Measurements from ENCODE around the gene KLK6. TPM values are rescaled to one million over a fixed set of nuclear protein-coding genes. Genes with fewer than 3 reads are reported as not detected.

KLK6 gene
- polyA plus RNA-seq, 2 of the 4 experiments (the other 2 are of a cell fraction), result 0.13 TPM; not detected in 1

- no peaks in the 10 kb centered on the region for H3K9me3 ChIP-seq
- WGBS (ENCODE audit: missing lambda C conversion rate), result 41% methylated on average over 5 of the region's 5 CpGs
- H3K4me2 ChIP-seq, result no peak overlapping the region
- FAIRE-seq, result no peak
- no peak for TF ChIP-seq REST (IDR thresholded peaks at IDR 0.05)
- no peak for TF ChIP-seq POLR2AphosphoS2 (conservative IDR thresholded peaks at IDR 0.05; ENCODE audit: low read length)
- TF ChIP-seq CBX2 (IDR thresholded peaks at IDR 0.05; ENCODE audit: borderline replicate concordance, low read depth), result no peak
- no peak for TF ChIP-seq RARB (CRISPR knock-in tag; IDR thresholded peaks at IDR 0.05)
- TF ChIP-seq MAZ (IDR thresholded peaks at IDR 0.05; ENCODE audit: borderline replicate concordance, low read depth, low read length), result no peak
- TF ChIP-seq SREBF2 (IDR thresholded peaks at IDR 0.05), result no peak
- no peak for TF ChIP-seq ESRRA (IDR thresholded peaks at IDR 0.05; ENCODE audit: borderline replicate concordance, low read length)
- no peak for TF ChIP-seq KDM1A (IDR thresholded peaks at IDR 0.05; ENCODE audit: low read depth)
- no peak for TF ChIP-seq CBX8 (IDR thresholded peaks at IDR 0.05)
- TF ChIP-seq PHF8 (IDR thresholded peaks at IDR 0.05; ENCODE audit: borderline replicate concordance, low read depth), result no peak
- no peak for TF ChIP-seq EHF (CRISPR knock-in tag; IDR thresholded peaks at IDR 0.05)
- TF ChIP-seq FOSL2 (IDR thresholded peaks at IDR 0.05), result no peak
- TF ChIP-seq FOSL2 (CRISPR knock-in tag; IDR thresholded peaks at IDR 0.05), result no peak
- no peak for TF ChIP-seq USF2 (IDR thresholded peaks at IDR 0.05)
- no peak for TF ChIP-seq SMC3 (IDR thresholded peaks at IDR 0.05)
- no peak for TF ChIP-seq TFCP2L1 (CRISPR knock-in tag; IDR thresholded peaks at IDR 0.05)
- TF ChIP-seq GATA3 (IDR thresholded peaks at IDR 0.05; ENCODE audit: borderline replicate concordance), result no peak
- TF ChIP-seq MAX (IDR thresholded peaks at IDR 0.05), result no peak
- peak in 1 of 2 experiments; percentile 23; a peak in 1 of 6 replicates for ATAC-seq
- ChIA-PET CTCF (interaction anchor here (0.6 to 13.0 kb wide), 11 partner anchors 29 to 431 kb away, joined by 3 to 75 read pairs (median 3); partner anchors contain the start of gene KLK10), POLR2A (no interaction called here)
- H3K27ac ChIP-seq, result no peak overlapping the region
- peak in 1 of 2 experiments; percentile 32 for DNase-seq (ENCODE audit: low read depth in 1 of 2, low spot score in 1 of 2)
- no peak overlapping the region for H3K4me3 ChIP-seq
- peaks cover 14% of the 10 kb centered on the region for H3K4me1 ChIP-seq
These were observed 40.6 kb downstream of the KLK6 start for GRCh38 chr19:50928831-50929230.

GRCh38 chr19:50926144-50926543, 43.2 kb downstream of the KLK6 start:
- no peak for FAIRE-seq
- ChIA-PET CTCF (interaction anchor here (0.9 to 13.0 kb wide), 7 partner anchors 10 to 202 kb away, joined by 3 to 121 read pairs (median 5); partner anchors contain the start of gene ACP4), POLR2A (interaction anchor here (1.1 kb wide), 1 partner anchor 122 kb away, joined by 4 read pairs; no protein-coding TSS in a partner anchor)
- no peak overlapping the region for H3K4me2 ChIP-seq
- TF ChIP-seq CBX2 (IDR thresholded peaks at IDR 0.05; ENCODE audit: borderline replicate concordance, low read depth) (no peak), CHD4 (IDR thresholded peaks at IDR 0.05; ENCODE audit: borderline replicate concordance) (no peak), JUNB (IDR thresholded peaks at IDR 0.05) (peak; percentile 5; the same call in 1 of the 2 replicates)
- no peak for DNase-seq (ENCODE audit: low read depth in 1 of 2, low spot score in 1 of 2)
- ATAC-seq, result no peak
- peaks cover 14% of the 10 kb centered on the region; the same call in 1 of the 3 replicates for H3K4me1 ChIP-seq
- H3K27ac ChIP-seq, result no peak overlapping the region
- WGBS (ENCODE audit: missing lambda C conversion rate), result 68% methylated on average over 11 of the region's 11 CpGs
- no peaks in the 10 kb centered on the region for H3K9me3 ChIP-seq
- H3K4me3 ChIP-seq, result no peak overlapping the region

GRCh38 chr19:50925734-50926133, 43.7 kb downstream of the KLK6 start:
- no peak for ATAC-seq
- TF ChIP-seq FOSL2 (IDR thresholded peaks at IDR 0.05), result peak; percentile 56
- TF ChIP-seq FOSL2 (CRISPR knock-in tag; IDR thresholded peaks at IDR 0.05), result peak; percentile 71
- TF ChIP-seq, protein P1, sequence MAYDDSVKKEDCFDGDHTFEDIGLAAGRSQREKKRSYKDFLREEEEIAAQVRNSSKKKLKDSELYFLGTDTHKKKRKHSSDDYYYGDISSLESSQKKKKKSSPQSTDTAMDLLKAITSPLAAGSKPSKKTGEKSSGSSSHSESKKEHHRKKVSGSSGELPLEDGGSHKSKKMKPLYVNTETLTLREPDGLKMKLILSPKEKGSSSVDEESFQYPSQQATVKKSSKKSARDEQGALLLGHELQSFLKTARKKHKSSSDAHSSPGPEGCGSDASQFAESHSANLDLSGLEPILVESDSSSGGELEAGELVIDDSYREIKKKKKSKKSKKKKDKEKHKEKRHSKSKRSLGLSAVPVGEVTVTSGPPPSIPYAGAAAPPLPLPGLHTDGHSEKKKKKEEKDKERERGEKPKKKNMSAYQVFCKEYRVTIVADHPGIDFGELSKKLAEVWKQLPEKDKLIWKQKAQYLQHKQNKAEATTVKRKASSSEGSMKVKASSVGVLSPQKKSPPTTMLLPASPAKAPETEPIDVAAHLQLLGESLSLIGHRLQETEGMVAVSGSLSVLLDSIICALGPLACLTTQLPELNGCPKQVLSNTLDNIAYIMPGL (CRISPR knock-in tag; IDR thresholded peaks at IDR 0.05; ENCODE audit: borderline replicate concordance), result no peak
- no peak for TF ChIP-seq REST (IDR thresholded peaks at IDR 0.05)
- TF ChIP-seq RAD21 (conservative IDR thresholded peaks at IDR 0.05 in 1 of 2, IDR thresholded peaks at IDR 0.05 in 1 of 2), result no peak
- 0 out of 2 replicates have a peak, but pooled peaks have one; percentile 14 for TF ChIP-seq GATA3 (IDR thresholded peaks at IDR 0.05; ENCODE audit: borderline replicate concordance)
- peak; percentile 49 to 58; a peak in 2 of 4 replicates for TF ChIP-seq CEBPB (IDR thresholded peaks at IDR 0.05)
- TF ChIP-seq JUNB (IDR thresholded peaks at IDR 0.05), result peak; percentile 32; the same call in 1 of the 2 replicates

More at GRCh38 chr19:50925734-50926133, 43.7 kb downstream of the KLK6 start:
- H3K4me3 ChIP-seq, result no peak overlapping the region
- ChIA-PET POLR2A (interaction anchor here (1.1 kb wide), 1 partner anchor 122 kb away, joined by 4 read pairs; no protein-coding TSS in a partner anchor), CTCF (interaction anchor here (0.9 to 13.0 kb wide), 9 partner anchors 10 to 203 kb away, joined by 3 to 121 read pairs (median 5); partner anchors contain the start of genes ACP4 and CLEC11A)
- H3K4me1 ChIP-seq, result peaks cover 14% of the 10 kb centered on the region; the same call in 1 of the 3 replicates
- DNase-seq (ENCODE audit: low read depth in 1 of 2, low spot score in 1 of 2), result peak in 1 of 2 experiments; percentile 38
- peak; percentile 59 for FAIRE-seq
- WGBS (ENCODE audit: missing lambda C conversion rate), result 19% methylated on average over 2 of the region's 2 CpGs
- no peak overlapping the region for H3K4me2 ChIP-seq
- H3K27ac ChIP-seq, result no peak overlapping the region
- H3K9me3 ChIP-seq, result no peaks in the 10 kb centered on the region
